ENCODE measurements around the gene GPBAR1.

Gene GPBAR1

GRCh38 chr2:218229239-218229638 lies 31.6 kb upstream of the GPBAR1 start:
- Histone ChIP-seq H3K4me1 (ENCODE audit: low read length) (peaks cover 60% of the 10 kb centered on the region), H3K36me3 (replicated peaks; ENCODE audit: insufficient read depth, low read length) (peaks cover 10% of the 10 kb centered on the region), H3K9me3 (replicated peaks; ENCODE audit: insufficient read depth, low read length) (no peaks in the 10 kb centered on the region), H3K9me2 (replicated peaks; ENCODE audit: insufficient read depth, low read length) (no peaks in the 10 kb centered on the region), H4K20me1 (ENCODE audit: insufficient read depth, low read length) (no peaks in the 10 kb centered on the region; the same call in 1 of the 2 replicates), H3K27ac (ENCODE audit: low read length) (peak overlapping the region; percentile 92), H3K4me2 (ENCODE audit: low read depth, low read length) (peak overlapping the region; percentile 64), H3K27me3 (replicated peaks; ENCODE audit: insufficient read depth, low read length) (no peaks in the 10 kb centered on the region), H2AFZ (ENCODE audit: low read length) (no peak overlapping the region), H3F3A (ENCODE audit: insufficient read depth, low read length) (peaks cover 52% of the 10 kb centered on the region), H3K9ac (ENCODE audit: low read length) (peak overlapping the region; percentile 37; the same call in 1 of the 2 replicates), H3K79me2 (ENCODE audit: low read length) (peaks cover 76% of the 10 kb centered on the region), H3K4me3 (ENCODE audit: low read length) (no peak overlapping the region)
- TF ChIP-seq EZH2phosphoT487 (IDR thresholded peaks at IDR 0.05; ENCODE audit: low read length) (no peak), CTCF (IDR thresholded peaks at IDR 0.05; ENCODE audit: low read length) (no peak), EZH2 (optimal IDR thresholded peaks at IDR 0.05; ENCODE audit: low read depth, low read length) (no peak)
- DNase-seq: peak; percentile 85

GRCh38 chr2:218229851-218230250 lies 31.0 kb upstream of the GPBAR1 start:
- H3K36me3 ChIP-seq (replicated peaks; ENCODE audit: insufficient read depth, low read length): peaks cover 10% of the 10 kb centered on the region
- peak overlapping the region; percentile 92 for H3K27ac ChIP-seq (ENCODE audit: low read length)
- H3K79me2 ChIP-seq (ENCODE audit: low read length): peaks cover 76% of the 10 kb centered on the region
- peak overlapping the region; percentile 37; the same call in 1 of the 2 replicates for H3K9ac ChIP-seq (ENCODE audit: low read length)
- no peaks in the 10 kb centered on the region for H3K27me3 ChIP-seq (replicated peaks; ENCODE audit: insufficient read depth, low read length)
- no peaks in the 10 kb centered on the region for H3K9me2 ChIP-seq (replicated peaks; ENCODE audit: insufficient read depth, low read length)
- H3F3A ChIP-seq (ENCODE audit: insufficient read depth, low read length): peaks cover 46% of the 10 kb centered on the region
- H3K4me2 ChIP-seq (ENCODE audit: low read depth, low read length): peak overlapping the region; percentile 56
- H3K4me1 ChIP-seq (ENCODE audit: low read length): peaks cover 53% of the 10 kb centered on the region
- H3K4me3 ChIP-seq (ENCODE audit: low read length): peak overlapping the region; percentile 16; the same call in 1 of the 2 replicates
- no peak for TF ChIP-seq CTCF (IDR thresholded peaks at IDR 0.05; ENCODE audit: low read length)
- TF ChIP-seq EZH2 (optimal IDR thresholded peaks at IDR 0.05; ENCODE audit: low read depth, low read length): no peak
- no peak for TF ChIP-seq EZH2phosphoT487 (IDR thresholded peaks at IDR 0.05; ENCODE audit: low read length)
- H2AFZ ChIP-seq (ENCODE audit: low read length): no peak overlapping the region
- H4K20me1 ChIP-seq (ENCODE audit: insufficient read depth, low read length): no peaks in the 10 kb centered on the region
- peak; percentile 64 for DNase-seq
- H3K9me3 ChIP-seq (replicated peaks; ENCODE audit: insufficient read depth, low read length): no peaks in the 10 kb centered on the region

- H3K27ac ChIP-seq (ENCODE audit: low read length): peak overlapping the region; percentile 92; the same call in 1 of the 2 replicates
- TF ChIP-seq CTCF (IDR thresholded peaks at IDR 0.05; ENCODE audit: low read length) (peak; percentile 39), EZH2 (optimal IDR thresholded peaks at IDR 0.05; ENCODE audit: low read depth, low read length) (no peak)
- no peak overlapping the region for H3K9ac ChIP-seq (ENCODE audit: low read length)
- no peak overlapping the region for H3K4me3 ChIP-seq (ENCODE audit: low read length)
- peaks cover 44% of the 10 kb centered on the region for H3K4me1 ChIP-seq (ENCODE audit: low read length)
- H3K9me3 ChIP-seq (replicated peaks; ENCODE audit: insufficient read depth, low read length): no peaks in the 10 kb centered on the region
- peak; percentile 41 for DNase-seq
- H3K9me2 ChIP-seq (replicated peaks; ENCODE audit: insufficient read depth, low read length): no peaks in the 10 kb centered on the region
- peaks cover 42% of the 10 kb centered on the region for H3F3A ChIP-seq (ENCODE audit: insufficient read depth, low read length)
- no peaks in the 10 kb centered on the region for H3K27me3 ChIP-seq (replicated peaks; ENCODE audit: insufficient read depth, low read length)
- peaks cover 76% of the 10 kb centered on the region for H3K79me2 ChIP-seq (ENCODE audit: low read length)
- peak overlapping the region; percentile 56; the same call in 1 of the 2 replicates for H3K4me2 ChIP-seq (ENCODE audit: low read depth, low read length)
- no peak overlapping the region for H2AFZ ChIP-seq (ENCODE audit: low read length)
- H3K36me3 ChIP-seq (replicated peaks; ENCODE audit: insufficient read depth, low read length): peaks cover 20% of the 10 kb centered on the region
- H4K20me1 ChIP-seq (ENCODE audit: insufficient read depth, low read length): no peaks in the 10 kb centered on the region
Measured at GRCh38 chr2:218230882-218231281, 29.9 kb upstream of the GPBAR1 start.
